Breast epithelium (tissue), 4 donors: ENCODE results near the gene MARCOL. TPM values are rescaled to one million over a fixed set of nuclear protein-coding genes. Genes with fewer than 3 reads are reported as not detected.

ENCODE experiments used
- DNase-seq, 2 donors: peaks; one replicate each; pipeline ENCODE4 v3.0.0-alpha.2; 2019; ENCODE audit warnings: low spot score in 2 of 2
- H3K27ac ChIP-seq, 2 donors: fragments of 200-600 bp; sonication (generic) in 1 of 2; one replicate each; pipeline ENCODE4 v1.5.1; 2016 to 2019; ENCODE audit warnings: mild to moderate bottlenecking in 1 of 2
- H3K27me3 ChIP-seq, 2 donors: fragments of 200-600 bp; sonication (generic) in 1 of 2; one replicate each; pipeline versions ENCODE4 v1.5.1 to v1.6.0; 2017 to 2019; ENCODE audit warnings: control low read depth in 1 of 2, mild to moderate bottlenecking in 1 of 2
- H3K36me3 ChIP-seq: fragments of 200-600 bp; one replicate; pipeline ENCODE4 v1.5.1; 2019
- H3K4me1 ChIP-seq, 2 donors: fragments of 200-600 bp; sonication (generic); one replicate each; pipeline ENCODE4 v1.5.1; 2016 to 2019; ENCODE audit warnings: control low read depth in 1 of 2
- H3K4me3 ChIP-seq, 3 donors: fragments of 200-600 bp; sonication (generic); 1 replicate in 2 of 3; 2 replicates in 1 of 3; pipeline ENCODE4 v1.5.1; 2016 to 2019; ENCODE audit warnings: mild to moderate bottlenecking in 3 of 3, moderate library complexity in 2 of 3
- H3K9me3 ChIP-seq, 2 donors: fragments of 200-600 bp; sonication (generic) in 1 of 2; one replicate each; pipeline ENCODE4 v1.5.1; 2016 to 2019; ENCODE audit warnings: control low read depth in 1 of 2
- CTCF ChIP-seq, 3 donors: fragments of 450-650 bp; IDR thresholded peaks; one replicate each; pipeline ENCODE4 v1.5.1; 2016 to 2017; ENCODE audit warnings: antibody characterized with exemption in 3 of 3, mild to moderate bottlenecking in 3 of 3, moderate library complexity in 3 of 3
- POLR2A ChIP-seq: fragments of 450-650 bp; IDR thresholded peaks from one replicate; pipeline ENCODE4 v1.6.1; 2016; ENCODE audit warnings: antibody characterized with exemption, mild to moderate bottlenecking, moderate library complexity
- POLR2AphosphoS5 ChIP-seq, 3 donors: sonication (generic); formaldehyde crosslinking; IDR thresholded peaks; one replicate each; pipeline ENCODE4 v1.6.1; 2017; ENCODE audit warnings: antibody characterized with exemption in 3 of 3
- intact Hi-C: fragments of 100-400 bp; cut with DNase I; formaldehyde crosslinking; loops from one replicate; pipeline ENCODE4 v1.15.1; 2023; ENCODE audit warnings: low total_unique reads
- total RNA-seq, 3 donors: library from RNA; depleted of rRNA; stranded (reverse); fragments of >200 nt; gene quantifications; one replicate each; pipeline ENCODE4 v1.1.0, GENCODE V29; 2016

The MARCOL gene
- total RNA-seq, 3 donors from 2014 or later: not detected

- Histone ChIP-seq H3K4me3 (no peak overlapping the region), H3K27me3 (no peaks in the 10 kb centered on the region), H3K9me3 (no peaks in the 10 kb centered on the region), H3K4me1 (no peaks in the 10 kb centered on the region), H3K27ac (no peak overlapping the region), H3K36me3 (no peaks in the 10 kb centered on the region)
- no peak for DNase-seq
- intact Hi-C loops: no loop called here
- TF ChIP-seq POLR2A: no peak
Measured at GRCh38 chr5:148230240-148230639, 8.1 kb upstream of the MARCOL start.

GRCh38 chr5:148237785-148238417 is 424 bp upstream of the MARCOL start:
- Histone ChIP-seq H3K27ac (no peak overlapping the region), H3K36me3 (no peaks in the 10 kb centered on the region)
- intact Hi-C loops: no loop called here

GRCh38 chr5:148248894-148249293 is 10.6 kb downstream of the MARCOL start:
- H3K27me3 ChIP-seq: no peaks in the 10 kb centered on the region
- H3K4me3 ChIP-seq: no peak overlapping the region
- no peak overlapping the region for H3K27ac ChIP-seq
- no peaks in the 10 kb centered on the region for H3K36me3 ChIP-seq
- no peaks in the 10 kb centered on the region for H3K9me3 ChIP-seq
- no peak for DNase-seq
- TF ChIP-seq CTCF (IDR thresholded peaks at IDR 0.05): no peak
- TF ChIP-seq POLR2AphosphoS5 (IDR thresholded peaks at IDR 0.05): no peak
- no peak for TF ChIP-seq POLR2A
- H3K4me1 ChIP-seq: no peaks in the 10 kb centered on the region
- intact Hi-C loops: no loop called here

More at GRCh38 chr5:148237785-148238417, 424 bp upstream of the MARCOL start:
- Histone ChIP-seq H3K27me3 (no peaks in the 10 kb centered on the region), H3K4me1 (no peaks in the 10 kb centered on the region), H3K4me3 (no peak overlapping the region), H3K9me3 (no peaks in the 10 kb centered on the region)
- no peak for TF ChIP-seq POLR2AphosphoS5 (IDR thresholded peaks at IDR 0.05)
- TF ChIP-seq POLR2A: no peak
- TF ChIP-seq CTCF (IDR thresholded peaks at IDR 0.05): no peak
- no peak for DNase-seq

GRCh38 chr5:148255456-148255855 is 17.1 kb downstream of the MARCOL start:
- Histone ChIP-seq H3K27ac (no peak overlapping the region), H3K4me1 (no peaks in the 10 kb centered on the region), H3K27me3 (no peaks in the 10 kb centered on the region), H3K36me3 (no peaks in the 10 kb centered on the region), H3K4me3 (no peak overlapping the region), H3K9me3 (peaks cover 15 to 39% of the 10 kb centered on the region in 2 donors)
- DNase-seq: no peak
- no peak for TF ChIP-seq CTCF (IDR thresholded peaks at IDR 0.05)
- no peak for TF ChIP-seq POLR2A
- no peak for TF ChIP-seq POLR2AphosphoS5 (IDR thresholded peaks at IDR 0.05)
- intact Hi-C loops: no loop called here

GRCh38 chr5:148259288-148259687 is 21.0 kb downstream of the MARCOL start:
- TF ChIP-seq POLR2A (no peak), POLR2AphosphoS5 (IDR thresholded peaks at IDR 0.05) (no peak), CTCF (IDR thresholded peaks at IDR 0.05) (no peak)
- Histone ChIP-seq H3K4me1 (no peaks in the 10 kb centered on the region), H3K36me3 (no peaks in the 10 kb centered on the region), H3K9me3 (peaks cover 15 to 39% of the 10 kb centered on the region in 2 donors), H3K27me3 (no peaks in the 10 kb centered on the region), H3K27ac (no peak overlapping the region), H3K4me3 (no peak overlapping the region)
- intact Hi-C loops: no loop called here
- DNase-seq: no peak
